ENCODE measurements around the gene SETD3. TPM values are rescaled to one million over a fixed set of nuclear protein-coding genes. Genes with fewer than 3 reads are reported as not detected.

The SETD3 gene
- polyA plus RNA-seq, 10 donors, result 50.2 to 76.3 (median 60.3) TPM

Other genes starting within 250 kb of the SETD3 start
- 1 to 10 TPM in 8 of 10 donors, under 1 TPM in 2; 0.46 to 9.2 (median 1.2) TPM for gene BCL11B, start 208.7 kb downstream of the SETD3 start, polyA plus RNA-seq (ENCODE audit: insufficient read length in 10 of 10)
- gene CCNK, start 550 bp upstream of the SETD3 start, polyA plus RNA-seq (ENCODE audit: insufficient read length in 10 of 10), result 10 to 100 TPM; 30.9 to 46.5 (median 33.8) TPM
- gene CCDC85C, start 123.3 kb upstream of the SETD3 start, polyA plus RNA-seq (ENCODE audit: insufficient read length in 10 of 10), result 1 to 10 TPM; 3.1 to 6.4 (median 4.3) TPM
- 1 to 10 TPM; 1.1 to 2.6 (median 1.9) TPM for gene HHIPL1, start 164.3 kb upstream of the SETD3 start, polyA plus RNA-seq (ENCODE audit: insufficient read length in 10 of 10)
- gene CYP46A1, start 203.4 kb upstream of the SETD3 start, polyA plus RNA-seq (ENCODE audit: insufficient read length in 10 of 10), result 1 to 10 TPM; 1.7 to 6.5 (median 3.3) TPM

All from muscle of back (tissue), 10 donors.